HG03521 (cell line): ENCODE data around the gene SLC25A44.
"Not testable (repeated sequence)": the region's sequence is repeated elsewhere in the genome, so short reads cannot be mapped to it uniquely, and the experiment has no call there.

Experiments used
- ATAC-seq: cut with Tn5 transposase; IDR thresholded peaks from one replicate; pipeline ENCODE4 v1.9.1; 2021; ENCODE audit warnings: mild to moderate bottlenecking, moderate library complexity; ENCODE audit not compliant: unreplicated experiment

Gene SLC25A44

GRCh38 chr1:156200044-156200443 lies 6.1 kb downstream of the SLC25A44 start:
- no peak for ATAC-seq

GRCh38 chr1:156203331-156203730 lies 9.4 kb downstream of the SLC25A44 start:
- no peak for ATAC-seq

GRCh38 chr1:156204686-156205085 lies 10.8 kb downstream of the SLC25A44 start:
- ATAC-seq: no peak

- ATAC-seq: no peak
These were observed 17.3 kb downstream of the SLC25A44 start for GRCh38 chr1:156211243-156211642.

- no peak for ATAC-seq
These were observed 18.2 kb downstream of the SLC25A44 start for GRCh38 chr1:156212130-156212529.

GRCh38 chr1:156212833-156213643 lies 19.1 kb downstream of the SLC25A44 start, which contains the start of gene PMF1:
PMF1 (plus strand) TSS chr1:156213007; CDS start chr1:156213016, 9 bp downstream.
- ATAC-seq: peak; percentile 84

GRCh38 chr1:156213644-156213966 lies 19.7 kb downstream of the SLC25A44 start:
- ATAC-seq: no peak

GRCh38 chr1:156214024-156214748 lies 20.3 kb downstream of the SLC25A44 start:
- no peak for ATAC-seq

- ATAC-seq: not testable (repeated sequence)
These were observed 22.6 kb downstream of the SLC25A44 start for GRCh38 chr1:156216361-156217086.

GRCh38 chr1:156217871-156218270 lies 24.0 kb downstream of the SLC25A44 start:
- ATAC-seq: no peak

GRCh38 chr1:156220226-156220625 lies 26.3 kb downstream of the SLC25A44 start:
- no peak for ATAC-seq

- no peak for ATAC-seq
These were observed 28.2 kb downstream of the SLC25A44 start for GRCh38 chr1:156221986-156222692.

GRCh38 chr1:156225677-156226014 lies 31.7 kb downstream of the SLC25A44 start:
- peak; percentile 11 for ATAC-seq

GRCh38 chr1:156226116-156226538 lies 32.2 kb downstream of the SLC25A44 start:
- peak; percentile 57 for ATAC-seq

GRCh38 chr1:156226782-156227181 lies 32.9 kb downstream of the SLC25A44 start:
- no peak for ATAC-seq

- ATAC-seq: no peak
These were observed 34.6 kb downstream of the SLC25A44 start for GRCh38 chr1:156228501-156228900.

GRCh38 chr1:156229809-156230472 lies 36.0 kb downstream of the SLC25A44 start:
- no peak for ATAC-seq

- ATAC-seq: no peak
These were observed 36.6 kb downstream of the SLC25A44 start for GRCh38 chr1:156230473-156230837.

GRCh38 chr1:156232201-156232894 lies 38.4 kb downstream of the SLC25A44 start:
- no peak for ATAC-seq
